ENCODE results near the gene FGGY. TPM values are rescaled to one million over a fixed set of nuclear protein-coding genes. Genes with fewer than 3 reads are reported as not detected.
"Not testable (repeated sequence)": the region's sequence is repeated elsewhere in the genome, so short reads cannot be mapped to it uniquely, and the experiment has no call there.

The FGGY gene
- total and polyA plus RNA-seq, 4 donors: 5.3 to 25.1 (median 11.9) TPM

GRCh38 chr1:59482986-59483385 is 186.1 kb downstream of the FGGY start:
- H3K27ac ChIP-seq (ENCODE audit: low read depth in 1 of 2, low read length in 2 of 2): no peak overlapping the region
- peaks cover 0 to 5% of the 10 kb centered on the region in 2 donors for H3K4me1 ChIP-seq (ENCODE audit: control insufficient read depth in 1 of 2, insufficient read depth in 2 of 2, low read length in 2 of 2)
- H3K27me3 ChIP-seq (ENCODE audit: control insufficient read depth in 1 of 2, insufficient read depth in 2 of 2, low read length in 1 of 2): no peaks in the 10 kb centered on the region
- DNase-seq (no peak), ATAC-seq (ENCODE audit: low FRiP score) (no peak)
- intact Hi-C loops (cut with DNase I): no loop called here
- no peaks in the 10 kb centered on the region for H3K9me3 ChIP-seq (ENCODE audit: control insufficient read depth, low read length)
- no peaks in the 10 kb centered on the region for H3K36me3 ChIP-seq (ENCODE audit: control insufficient read depth in 1 of 2, insufficient read depth in 2 of 2, low read length in 1 of 2)
- WGBS, 2 donors: 95 to 98% methylated on average over 1 of the region's 1 CpG
- H3K4me3 ChIP-seq (ENCODE audit: low read length in 2 of 2): no peak overlapping the region

GRCh38 chr1:59484096-59484495 is 187.2 kb downstream of the FGGY start:
- no peaks in the 10 kb centered on the region for H3K27me3 ChIP-seq (ENCODE audit: control insufficient read depth in 1 of 2, insufficient read depth in 2 of 2, low read length in 1 of 2)
- DNase-seq (no peak), ATAC-seq (ENCODE audit: low FRiP score) (peak; percentile 69)
- intact Hi-C loops (cut with DNase I): no loop called here
- peaks cover 0 to 5% of the 10 kb centered on the region in 2 donors for H3K4me1 ChIP-seq (ENCODE audit: control insufficient read depth in 1 of 2, insufficient read depth in 2 of 2, low read length in 2 of 2)
- H3K4me3 ChIP-seq (ENCODE audit: low read length in 2 of 2): no peak overlapping the region
- H3K9me3 ChIP-seq (ENCODE audit: control insufficient read depth, low read length): no peaks in the 10 kb centered on the region
- no peaks in the 10 kb centered on the region for H3K36me3 ChIP-seq (ENCODE audit: control insufficient read depth in 1 of 2, insufficient read depth in 2 of 2, low read length in 1 of 2)
- H3K27ac ChIP-seq (ENCODE audit: low read depth in 1 of 2, low read length in 2 of 2): no peak overlapping the region
- 35 to 47% methylated on average over 1 of the region's 1 CpG for WGBS, 2 donors

DNA sequence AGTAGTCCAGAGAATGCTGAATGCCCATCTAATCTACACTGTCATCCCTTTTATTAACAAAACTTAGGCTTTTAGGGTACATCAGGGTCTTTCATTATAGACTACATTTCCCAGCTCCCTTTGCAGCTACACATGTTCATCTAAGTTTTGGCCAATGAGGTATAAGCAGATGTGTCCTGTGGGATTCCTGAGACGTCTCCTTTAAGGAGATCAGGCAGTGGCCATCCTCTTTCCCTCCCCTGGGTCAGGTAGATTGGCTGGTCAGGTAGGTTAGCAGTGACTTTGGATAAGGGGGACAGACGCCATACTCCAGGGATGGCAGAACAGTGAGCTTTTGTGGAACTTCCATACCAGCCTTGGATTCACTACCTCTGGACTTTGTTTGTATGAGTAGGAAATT is 188.3 kb downstream of the FGGY start:
- no peaks in the 10 kb centered on the region for H3K36me3 ChIP-seq (ENCODE audit: control insufficient read depth in 1 of 2, insufficient read depth in 2 of 2, low read length in 1 of 2)
- H3K27me3 ChIP-seq (ENCODE audit: control insufficient read depth in 1 of 2, insufficient read depth in 2 of 2, low read length in 1 of 2): no peaks in the 10 kb centered on the region
- H3K9me3 ChIP-seq (ENCODE audit: control insufficient read depth, low read length): no peaks in the 10 kb centered on the region
- H3K4me3 ChIP-seq (ENCODE audit: low read length in 2 of 2): no peak overlapping the region
- peaks cover 0 to 5% of the 10 kb centered on the region in 2 donors for H3K4me1 ChIP-seq (ENCODE audit: control insufficient read depth in 1 of 2, insufficient read depth in 2 of 2, low read length in 2 of 2)
- DNase-seq: no peak
- ATAC-seq (ENCODE audit: low FRiP score): no peak
- H3K27ac ChIP-seq (ENCODE audit: low read depth in 1 of 2, low read length in 2 of 2): no peak overlapping the region
- intact Hi-C loops (cut with DNase I): no loop called here
- WGBS, 2 donors: 99 to 100% methylated on average over 2 of the region's 2 CpGs

DNA sequence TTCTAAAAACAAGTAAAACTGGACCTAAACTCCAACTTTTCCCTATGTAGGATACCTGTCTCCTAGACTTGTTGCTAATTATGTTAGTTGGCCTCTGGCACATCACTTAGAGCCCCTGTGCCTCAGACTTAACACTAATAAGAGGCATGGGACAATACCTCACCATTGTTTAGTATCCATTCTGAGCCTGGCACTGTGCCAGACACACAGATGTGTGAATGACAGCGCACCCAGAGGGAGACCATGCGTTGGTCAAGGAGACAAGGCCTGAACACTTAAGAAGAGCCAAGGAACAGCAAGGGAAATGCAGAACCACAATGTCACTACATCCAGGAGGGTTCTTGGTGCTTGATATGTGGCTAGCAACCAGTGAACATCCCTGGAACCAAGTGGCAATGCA is 189.1 kb downstream of the FGGY start:
- Histone ChIP-seq H3K36me3 (ENCODE audit: control insufficient read depth in 1 of 2, insufficient read depth in 2 of 2, low read length in 1 of 2) (no peaks in the 10 kb centered on the region), H3K27me3 (ENCODE audit: control insufficient read depth in 1 of 2, insufficient read depth in 2 of 2, low read length in 1 of 2) (no peaks in the 10 kb centered on the region), H3K4me1 (ENCODE audit: control insufficient read depth in 1 of 2, insufficient read depth in 2 of 2, low read length in 2 of 2) (peaks cover 0 to 5% of the 10 kb centered on the region in 2 donors), H3K27ac (ENCODE audit: low read depth in 1 of 2, low read length in 2 of 2) (no peak overlapping the region), H3K4me3 (ENCODE audit: low read length in 2 of 2) (no peak overlapping the region), H3K9me3 (ENCODE audit: control insufficient read depth, low read length) (no peaks in the 10 kb centered on the region)
- WGBS, 2 donors: 81% methylated on average over 2 of the region's 2 CpGs
- DNase-seq: no peak
- ATAC-seq (ENCODE audit: low FRiP score): no peak
- intact Hi-C loops (cut with DNase I): no loop called here

DNA sequence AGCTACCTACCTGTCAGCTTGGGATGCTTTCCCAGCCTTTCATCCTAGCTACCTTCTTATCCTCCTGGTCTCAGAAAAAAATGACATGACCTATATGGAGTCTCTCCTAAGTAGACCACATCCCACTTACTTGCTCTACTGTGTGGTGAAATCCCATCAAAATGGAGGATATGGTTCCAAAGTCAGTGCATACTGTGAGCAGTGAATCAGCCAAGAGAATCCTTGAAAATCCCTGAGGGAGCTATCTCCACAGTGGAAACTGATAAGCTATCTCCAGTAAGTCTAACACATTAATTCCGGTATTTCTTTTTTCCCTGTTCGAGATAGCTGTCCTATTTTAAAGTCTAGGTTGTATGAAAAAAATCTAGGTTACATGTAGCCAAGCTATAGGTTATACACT is 189.7 kb downstream of the FGGY start:
- DNase-seq: no peak
- Histone ChIP-seq H3K9me3 (ENCODE audit: control insufficient read depth, low read length) (no peaks in the 10 kb centered on the region), H3K4me3 (ENCODE audit: low read length in 2 of 2) (no peak overlapping the region), H3K27ac (ENCODE audit: low read depth in 1 of 2, low read length in 2 of 2) (no peak overlapping the region), H3K36me3 (ENCODE audit: control insufficient read depth in 1 of 2, insufficient read depth in 2 of 2, low read length in 1 of 2) (no peaks in the 10 kb centered on the region), H3K27me3 (ENCODE audit: control insufficient read depth in 1 of 2, insufficient read depth in 2 of 2, low read length in 1 of 2) (no peaks in the 10 kb centered on the region), H3K4me1 (ENCODE audit: control insufficient read depth in 1 of 2, insufficient read depth in 2 of 2, low read length in 2 of 2) (peaks cover 0 to 5% of the 10 kb centered on the region in 2 donors)
- WGBS, 2 donors: 59 to 62% methylated on average over 2 of the region's 2 CpGs
- ATAC-seq (ENCODE audit: low FRiP score): no peak
- intact Hi-C loops (cut with DNase I): no loop called here

GRCh38 chr1:59487335-59488031 is 190.6 kb downstream of the FGGY start:
- ATAC-seq (ENCODE audit: low FRiP score) (peak; percentile 33), DNase-seq (no peak)
- Histone ChIP-seq H3K27me3 (ENCODE audit: control insufficient read depth in 1 of 2, insufficient read depth in 2 of 2, low read length in 1 of 2) (no peaks in the 10 kb centered on the region), H3K4me3 (ENCODE audit: low read length in 2 of 2) (no peak overlapping the region), H3K9me3 (ENCODE audit: control insufficient read depth, low read length) (no peaks in the 10 kb centered on the region), H3K4me1 (ENCODE audit: control insufficient read depth in 1 of 2, insufficient read depth in 2 of 2, low read length in 2 of 2) (peaks cover 0 to 5% of the 10 kb centered on the region in 2 donors), H3K36me3 (ENCODE audit: control insufficient read depth in 1 of 2, insufficient read depth in 2 of 2, low read length in 1 of 2) (no peaks in the 10 kb centered on the region), H3K27ac (ENCODE audit: low read depth in 1 of 2, low read length in 2 of 2) (no peak overlapping the region)
- intact Hi-C loops (cut with DNase I): no loop called here
- 88 to 90% methylated on average over 2 of the region's 2 CpGs for WGBS, 2 donors

DNA sequence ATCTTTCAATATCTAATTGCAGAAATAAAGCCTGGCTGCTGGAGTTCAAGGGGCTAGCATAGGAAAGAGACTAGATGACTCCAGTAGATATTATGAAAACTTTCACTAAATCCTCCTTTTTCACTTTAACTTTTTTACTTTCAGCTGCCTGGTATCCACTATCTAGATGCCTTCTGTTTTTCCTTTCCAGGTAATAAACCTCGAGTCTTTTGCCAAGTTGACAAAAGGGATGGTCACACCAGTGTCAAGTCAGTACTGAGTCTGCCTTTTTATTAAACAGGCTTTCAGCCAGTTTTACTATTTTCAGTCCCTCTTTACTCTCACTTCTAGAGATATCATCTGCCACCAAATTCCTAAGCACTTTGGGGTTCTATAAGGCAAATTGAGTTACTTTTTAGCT is 195.6 kb downstream of the FGGY start:
- H3K9me3 ChIP-seq (ENCODE audit: control insufficient read depth, low read length): peaks cover 1% of the 10 kb centered on the region

GRCh38 chr1:59494145-59494833 is 197.4 kb downstream of the FGGY start:
- Histone ChIP-seq H3K4me3 (ENCODE audit: low read length in 2 of 2) (no peak overlapping the region), H3K27me3 (ENCODE audit: control insufficient read depth in 1 of 2, insufficient read depth in 2 of 2, low read length in 1 of 2) (no peaks in the 10 kb centered on the region), H3K36me3 (ENCODE audit: control insufficient read depth in 1 of 2, insufficient read depth in 2 of 2, low read length in 1 of 2) (no peaks in the 10 kb centered on the region), H3K27ac (ENCODE audit: low read depth in 1 of 2, low read length in 2 of 2) (no peak overlapping the region), H3K4me1 (ENCODE audit: control insufficient read depth in 1 of 2, insufficient read depth in 2 of 2, low read length in 2 of 2) (no peaks in the 10 kb centered on the region), H3K9me3 (ENCODE audit: control insufficient read depth, low read length) (peaks cover 1% of the 10 kb centered on the region)
- no peak for DNase-seq
- ATAC-seq (ENCODE audit: low FRiP score): no peak
- intact Hi-C loops (cut with DNase I): no loop called here

More for the DNA sequence above, 195.6 kb downstream of the FGGY start:
- WGBS, 2 donors: 78 to 93% methylated on average over 1 of the region's 1 CpG
- no peaks in the 10 kb centered on the region for H3K36me3 ChIP-seq (ENCODE audit: control insufficient read depth in 1 of 2, insufficient read depth in 2 of 2, low read length in 1 of 2)
- ATAC-seq (ENCODE audit: low FRiP score) (no peak), DNase-seq (no peak)
- no peak overlapping the region for H3K4me3 ChIP-seq (ENCODE audit: low read length in 2 of 2)
- no peaks in the 10 kb centered on the region for H3K4me1 ChIP-seq (ENCODE audit: control insufficient read depth in 1 of 2, insufficient read depth in 2 of 2, low read length in 2 of 2)
- H3K27ac ChIP-seq (ENCODE audit: low read depth in 1 of 2, low read length in 2 of 2): no peak overlapping the region
- H3K27me3 ChIP-seq (ENCODE audit: control insufficient read depth in 1 of 2, insufficient read depth in 2 of 2, low read length in 1 of 2): no peaks in the 10 kb centered on the region
- intact Hi-C loops (cut with DNase I): no loop called here

DNA sequence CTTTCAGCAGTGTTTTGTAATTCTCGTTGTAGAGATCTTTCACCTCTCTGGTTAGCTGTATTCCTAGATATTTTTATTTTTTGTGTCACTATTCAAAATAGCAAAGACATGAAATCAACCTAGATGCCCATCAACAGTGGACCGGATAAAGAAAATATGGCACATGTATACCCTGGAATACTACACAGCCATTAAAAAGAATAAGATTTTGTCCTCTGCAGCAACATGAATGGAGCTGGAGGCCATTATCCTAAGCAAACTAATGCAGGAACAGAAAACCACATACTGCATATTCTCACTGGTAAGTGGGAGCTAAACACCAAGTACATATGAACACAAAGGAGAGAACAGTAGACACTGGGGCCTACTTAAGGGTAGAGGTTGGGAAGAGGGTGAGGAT is 199.3 kb downstream of the FGGY start:
- 99% methylated on average over 2 of the region's 2 CpGs for WGBS, 2 donors
- DNase-seq; H3K27me3 ChIP-seq (ENCODE audit: control insufficient read depth in 1 of 2, insufficient read depth in 2 of 2, low read length in 1 of 2); ATAC-seq (ENCODE audit: low FRiP score); H3K36me3 ChIP-seq (ENCODE audit: control insufficient read depth in 1 of 2, insufficient read depth in 2 of 2, low read length in 1 of 2); intact Hi-C loops (cut with DNase I); H3K9me3 ChIP-seq (ENCODE audit: control insufficient read depth, low read length); H3K4me1 ChIP-seq (ENCODE audit: control insufficient read depth in 1 of 2, insufficient read depth in 2 of 2, low read length in 2 of 2); H3K27ac ChIP-seq (ENCODE audit: low read depth in 1 of 2, low read length in 2 of 2); H3K4me3 ChIP-seq (ENCODE audit: low read length in 2 of 2): not testable (repeated sequence)
